NCI-H748 (cell line): ENCODE results near the gene VEGFC.
A peak's percentile ranks its signal among the peaks of the same experiment; 100 is the strongest.

Experiments
- DNase-seq: peaks from one replicate; lab custom pipeline; 2025; ENCODE audit not compliant: unreplicated experiment; lab: John Stamatoyannopoulos, UW

VEGFC gene

GRCh38 chr4:176798540-176798939 is 5.8 kb upstream of the VEGFC start:
- DNase-seq: no peak

GRCh38 chr4:176795441-176795840 is 2.7 kb upstream of the VEGFC start:
- no peak for DNase-seq

GRCh38 chr4:176794651-176795050 is 1.9 kb upstream of the VEGFC start:
- DNase-seq: no peak

GRCh38 chr4:176794151-176794550 is 1.4 kb upstream of the VEGFC start:
- DNase-seq: peak; percentile 10

GRCh38 chr4:176793060-176793605 is 411 bp upstream of the VEGFC start:
- DNase-seq: no peak

- DNase-seq: peak; percentile 46
Observed at GRCh38 chr4:176791591-176792325, 964 bp downstream of the VEGFC start.

- DNase-seq: no peak
Observed at GRCh38 chr4:176790398-176790797, 2.3 kb downstream of the VEGFC start.

GRCh38 chr4:176789955-176790354 is 2.8 kb downstream of the VEGFC start:
- DNase-seq: peak; percentile 74

GRCh38 chr4:176788971-176789370 is 3.8 kb downstream of the VEGFC start:
- no peak for DNase-seq

- no peak for DNase-seq
Observed at GRCh38 chr4:176788248-176788647, 4.5 kb downstream of the VEGFC start.

- no peak for DNase-seq
Observed at GRCh38 chr4:176784816-176785215, 7.9 kb downstream of the VEGFC start.

GRCh38 chr4:176782794-176783193 is 9.9 kb downstream of the VEGFC start:
- DNase-seq: no peak

GRCh38 chr4:176782191-176782590 is 10.5 kb downstream of the VEGFC start:
- no peak for DNase-seq

- DNase-seq: peak; percentile 19
Observed at GRCh38 chr4:176781739-176782100, 11.0 kb downstream of the VEGFC start.

- peak; percentile 21 for DNase-seq
Observed at GRCh38 chr4:176780995-176781738, 11.6 kb downstream of the VEGFC start.

GRCh38 chr4:176779421-176779820 is 13.3 kb downstream of the VEGFC start:
- DNase-seq: no peak

- no peak for DNase-seq
Observed at GRCh38 chr4:176778491-176778890, 14.2 kb downstream of the VEGFC start.

- DNase-seq: no peak
Observed at GRCh38 chr4:176778063-176778462, 14.7 kb downstream of the VEGFC start.

GRCh38 chr4:176775338-176775737 is 17.4 kb downstream of the VEGFC start:
- DNase-seq: no peak

- no peak for DNase-seq
Observed at GRCh38 chr4:176774852-176775251, 17.9 kb downstream of the VEGFC start.

GRCh38 chr4:176769514-176769913 is 23.2 kb downstream of the VEGFC start:
- no peak for DNase-seq

GRCh38 chr4:176767183-176767582 is 25.5 kb downstream of the VEGFC start:
- DNase-seq: no peak
